GM12891 (cell line): ENCODE data around the gene SSR2.

Source experiments
- POLR2A ChIP-seq: IDR thresholded peaks from 2 replicates; pipeline ENCODE4 v1.6.1; 2011; ENCODE audit warnings: low read depth, low read length, control low read depth
- POLR2AphosphoS5 ChIP-seq: IDR thresholded peaks from 2 replicates; pipeline ENCODE4 v1.6.1; 2011; ENCODE audit warnings: low read depth, low read length, control low read depth

- TF ChIP-seq POLR2A (no peak), POLR2AphosphoS5 (no peak)
Measured at GRCh38 chr1:156014829-156015228, 5.9 kb downstream of the SSR2 start.
